AG04450 (cell line): ENCODE data around the gene GNGT2. TPM values are rescaled to one million over a fixed set of nuclear protein-coding genes. Genes with fewer than 3 reads are reported as not detected.

Source experiments
- CTCF ChIA-PET: fragments of 300-600, 350-600 bp; formaldehyde crosslinking; extraction: SDS; loops from one replicate; lab custom pipeline; 2022; ENCODE audit warnings: antibody characterized with exemption, inconsistent platforms; lab: Charles Lee
- POLR2A ChIA-PET: fragments of 350-600 bp; formaldehyde crosslinking; extraction: SDS; loops from one replicate; lab custom pipeline; 2021; ENCODE audit warnings: antibody characterized with exemption, inconsistent platforms; lab: Yijun Ruan, JAX
- DNase-seq: peaks from one replicate; pipeline ENCODE4 v3.0.0-alpha.2; 2011; ENCODE audit warnings: low read depth, low spot score
- H3K27ac ChIP-seq: one replicate; pipeline ENCODE4 v1.5.1; 2012; ENCODE audit warnings: low read depth, low read length, control low read depth
- H3K27me3 ChIP-seq: one replicate; pipeline ENCODE4 v1.6.0; 2012; ENCODE audit warnings: low read length; ENCODE audit not compliant: control insufficient read depth, insufficient read depth
- H3K4me3 ChIP-seq: 2 replicates; pipeline ENCODE4 v1.5.1; 2011; ENCODE audit warnings: mild to moderate bottlenecking, low read depth, low read length, control low read depth
- H3K9me3 ChIP-seq: 2 replicates; pipeline ENCODE4 v1.5.1; 2012; ENCODE audit warnings: low read length; ENCODE audit not compliant: control insufficient read depth, insufficient read depth
- polyA plus RNA-seq: library from polyadenylated mRNA; depleted of rRNA; stranded (reverse); fragments of >200 nt; gene quantifications from 2 replicates; pipeline ENCODE4 v1.2.3, GENCODE V29; 2011; rRNA removed
- TF ChIP-seq, protein P1 (sequence below): IDR thresholded peaks from 2 replicates; pipeline ENCODE4 v1.5.1; 2011; ENCODE audit warnings: low read depth, low read length, control low read depth, inconsistent platforms

GNGT2 gene
- polyA plus RNA-seq, 1 experiment = 0.16 TPM

DNA sequence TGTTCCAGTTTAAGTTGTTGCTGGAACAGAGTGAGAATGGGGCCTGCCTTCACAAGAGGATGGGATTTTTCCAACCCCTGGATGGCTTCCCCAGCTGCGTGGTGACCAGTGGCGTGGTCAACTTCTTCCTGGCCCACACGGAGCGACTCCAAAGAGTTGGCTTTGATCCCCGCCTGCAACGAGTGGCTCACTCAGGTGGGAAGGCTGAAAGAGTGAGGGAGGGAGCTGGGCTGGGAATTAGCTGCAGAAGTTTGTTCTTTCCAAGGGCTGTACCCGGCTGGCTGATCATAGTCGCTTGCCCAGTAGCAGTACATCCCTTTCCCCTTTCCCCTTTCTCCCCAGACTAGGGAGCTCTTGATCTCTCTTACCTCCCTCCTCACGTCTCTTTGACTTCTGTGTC, 41.7 kb downstream of the GNGT2 start:
- Histone ChIP-seq H3K27ac (no peak overlapping the region), H3K4me3 (no peak overlapping the region), H3K27me3 (peaks cover 48% of the 10 kb centered on the region), H3K9me3 (peaks cover 3% of the 10 kb centered on the region)
- CTCF ChIA-PET = interaction anchor here (0.7 kb wide), 1 partner anchor 127 kb away, joined by 3 read pairs; no protein-coding TSS in a partner anchor
- DNase-seq = no peak
- POLR2A ChIA-PET = no interaction called here
- TF ChIP-seq, protein P1, sequence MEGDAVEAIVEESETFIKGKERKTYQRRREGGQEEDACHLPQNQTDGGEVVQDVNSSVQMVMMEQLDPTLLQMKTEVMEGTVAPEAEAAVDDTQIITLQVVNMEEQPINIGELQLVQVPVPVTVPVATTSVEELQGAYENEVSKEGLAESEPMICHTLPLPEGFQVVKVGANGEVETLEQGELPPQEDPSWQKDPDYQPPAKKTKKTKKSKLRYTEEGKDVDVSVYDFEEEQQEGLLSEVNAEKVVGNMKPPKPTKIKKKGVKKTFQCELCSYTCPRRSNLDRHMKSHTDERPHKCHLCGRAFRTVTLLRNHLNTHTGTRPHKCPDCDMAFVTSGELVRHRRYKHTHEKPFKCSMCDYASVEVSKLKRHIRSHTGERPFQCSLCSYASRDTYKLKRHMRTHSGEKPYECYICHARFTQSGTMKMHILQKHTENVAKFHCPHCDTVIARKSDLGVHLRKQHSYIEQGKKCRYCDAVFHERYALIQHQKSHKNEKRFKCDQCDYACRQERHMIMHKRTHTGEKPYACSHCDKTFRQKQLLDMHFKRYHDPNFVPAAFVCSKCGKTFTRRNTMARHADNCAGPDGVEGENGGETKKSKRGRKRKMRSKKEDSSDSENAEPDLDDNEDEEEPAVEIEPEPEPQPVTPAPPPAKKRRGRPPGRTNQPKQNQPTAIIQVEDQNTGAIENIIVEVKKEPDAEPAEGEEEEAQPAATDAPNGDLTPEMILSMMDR = no peak

DNA sequence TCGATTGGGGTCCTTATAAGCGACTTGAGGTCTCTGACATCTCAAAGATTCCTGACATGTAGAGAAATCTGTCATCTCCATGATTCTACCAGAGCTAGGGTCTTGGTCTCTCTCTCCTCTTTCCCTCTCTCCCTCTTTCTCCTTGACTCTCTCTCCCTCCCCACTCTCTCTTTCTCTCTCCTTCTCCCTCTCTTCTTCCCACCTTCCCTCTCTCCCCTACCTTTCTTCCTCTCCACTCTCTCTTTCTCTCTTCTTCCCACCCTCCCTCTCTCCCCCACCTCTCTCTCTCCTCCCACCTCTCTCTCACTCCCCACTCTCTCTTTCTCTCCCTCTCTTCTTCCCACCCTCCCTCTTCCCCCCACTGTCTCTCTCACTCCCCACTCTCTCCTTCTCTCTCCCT, 45.2 kb downstream of the GNGT2 start:
- ChIA-PET POLR2A (no interaction called here), CTCF (no interaction called here)
- Histone ChIP-seq H3K9me3 (peaks cover 3% of the 10 kb centered on the region), H3K4me3 (no peak overlapping the region), H3K27me3 (peaks cover 43% of the 10 kb centered on the region), H3K27ac (no peak overlapping the region)
- TF ChIP-seq, protein P1 = no peak
- no peak for DNase-seq

DNA sequence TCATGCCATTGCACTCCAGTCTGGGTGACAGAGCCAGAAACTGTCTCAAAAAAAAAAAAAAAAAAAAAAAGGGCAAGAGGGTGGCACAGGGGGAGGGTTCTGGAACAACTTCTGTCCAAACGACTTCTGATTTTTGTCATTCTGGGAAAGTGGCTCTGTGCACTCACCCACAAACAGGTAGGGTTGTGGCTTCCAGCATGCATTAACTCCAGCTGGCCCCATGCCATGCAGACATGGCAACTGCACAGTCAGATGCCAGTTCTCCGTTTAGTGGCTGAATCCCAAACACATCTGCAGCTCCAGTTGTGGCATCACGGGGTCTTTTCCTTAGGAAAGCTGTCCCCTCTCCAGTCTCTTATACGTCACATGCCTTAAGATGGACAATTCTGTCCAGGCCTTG, 47.5 kb downstream of the GNGT2 start:
- Histone ChIP-seq H3K27ac (no peak overlapping the region), H3K27me3 (peaks cover 30% of the 10 kb centered on the region), H3K9me3 (no peaks in the 10 kb centered on the region), H3K4me3 (no peak overlapping the region)
- no peak for DNase-seq
- ChIA-PET POLR2A (no interaction called here), CTCF (interaction anchor here (0.6 to 1.5 kb wide), 2 partner anchors 16 to 17 kb away, joined by 4 to 5 read pairs; no protein-coding TSS in a partner anchor)
- TF ChIP-seq, protein P1 = no peak

DNA sequence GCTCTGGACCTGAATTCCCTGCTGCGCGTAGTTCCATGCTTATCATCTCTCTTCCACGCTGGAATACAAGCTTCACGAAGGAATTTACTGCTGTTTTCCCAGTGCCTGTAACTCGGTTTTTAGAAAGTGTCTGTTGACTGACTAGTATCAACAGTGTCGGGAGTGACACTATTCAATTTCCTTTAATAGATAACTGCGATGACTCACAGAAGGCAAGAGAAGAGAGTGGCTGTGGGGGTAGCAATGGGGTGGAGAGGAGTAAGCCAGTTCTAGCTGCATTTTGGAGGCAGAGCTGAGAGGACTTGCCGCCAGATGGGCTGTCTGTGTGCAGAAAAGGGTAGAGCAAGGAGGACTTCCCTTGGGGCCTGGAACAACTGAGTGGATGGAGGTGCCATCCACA, 52.6 kb downstream of the GNGT2 start:
- no peaks in the 10 kb centered on the region; the same call in 1 of the 2 replicates for H3K9me3 ChIP-seq
- TF ChIP-seq, protein P1 = no peak
- no peaks in the 10 kb centered on the region for H3K27me3 ChIP-seq
- ChIA-PET POLR2A (no interaction called here), CTCF (no interaction called here)
- H3K4me3 ChIP-seq = no peak overlapping the region
- no peak for DNase-seq
- no peak overlapping the region for H3K27ac ChIP-seq

DNA sequence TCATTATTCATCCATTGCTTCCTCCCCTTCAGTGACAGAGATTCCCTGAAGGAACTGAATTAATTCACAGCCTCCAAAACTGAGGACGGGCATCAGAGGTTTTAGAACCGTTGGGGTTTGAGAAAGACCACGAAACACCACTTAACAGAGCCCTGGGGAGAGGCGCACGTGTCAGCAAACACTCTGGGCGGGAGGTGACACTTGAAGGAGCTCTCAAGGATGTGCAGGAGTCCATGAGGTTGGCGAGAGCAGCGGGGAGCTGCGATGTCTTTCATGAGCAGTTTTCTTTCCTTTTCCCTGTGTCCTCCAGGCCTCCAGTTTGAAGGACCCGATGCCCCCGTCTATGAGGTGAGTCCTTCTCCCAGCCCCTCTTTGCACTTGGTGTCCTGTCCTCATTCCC, 54.1 kb downstream of the GNGT2 start:
- ChIA-PET CTCF (no interaction called here), POLR2A (no interaction called here)
- no peak overlapping the region for H3K27ac ChIP-seq
- no peak for DNase-seq
- no peaks in the 10 kb centered on the region; the same call in 1 of the 2 replicates for H3K9me3 ChIP-seq
- H3K27me3 ChIP-seq = no peaks in the 10 kb centered on the region
- TF ChIP-seq, protein P1 = no peak
- no peak overlapping the region for H3K4me3 ChIP-seq

Other genes starting within 250 kb of the GNGT2 start
- gene GIP, start 242.0 kb downstream of the GNGT2 start, polyA plus RNA-seq = 0.25 and 0.38 TPM in 2 replicates
- 9.9 and 11.7 TPM in 2 replicates for gene IGF2BP1, start 213.2 kb downstream of the GNGT2 start, polyA plus RNA-seq
- 0.01 TPM in 2 replicates for gene B4GALNT2, start 77.8 kb downstream of the GNGT2 start, polyA plus RNA-seq
- gene ABI3, start 133 bp upstream of the GNGT2 start, polyA plus RNA-seq = 0.12 and 0.21 TPM in 2 replicates
- gene PHOSPHO1, start 20.2 kb upstream of the GNGT2 start, polyA plus RNA-seq = 0.05 and 0.09 TPM in 2 replicates
- 7.5 and 9.0 TPM in 2 replicates for gene ZNF652, start 151.7 kb upstream of the GNGT2 start, polyA plus RNA-seq
- gene PHB1, start 204.3 kb upstream of the GNGT2 start, polyA plus RNA-seq = 228 and 263 TPM in 2 replicates